SW 1271 (cell line): ENCODE results near the gene GRID1.

Experiments
- DNase-seq, 2 experiments: peaks; one replicate each; lab custom pipeline; 2025; lab: John Stamatoyannopoulos, UW

The GRID1 gene

DNA sequence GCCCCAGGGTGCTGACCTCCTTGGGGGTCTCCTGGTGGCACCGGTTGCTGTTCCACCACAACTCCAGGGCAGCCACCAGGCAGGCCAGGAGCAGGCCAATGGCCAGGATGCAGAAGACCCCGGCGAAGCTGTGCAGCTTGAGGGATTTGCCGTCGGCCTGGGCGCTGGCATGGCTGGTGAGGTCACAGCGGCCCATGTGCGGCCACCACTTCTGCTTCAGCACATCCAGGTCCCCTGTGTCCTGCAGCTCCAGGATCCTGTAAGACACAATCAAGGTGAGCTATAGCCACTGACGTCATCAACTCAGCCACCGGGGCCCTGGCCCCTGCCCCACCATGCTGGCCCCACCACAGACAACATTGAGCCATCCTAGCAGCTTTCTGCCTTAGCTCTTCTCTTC is 753.2 kb downstream of the GRID1 start:
- no peak for DNase-seq

DNA sequence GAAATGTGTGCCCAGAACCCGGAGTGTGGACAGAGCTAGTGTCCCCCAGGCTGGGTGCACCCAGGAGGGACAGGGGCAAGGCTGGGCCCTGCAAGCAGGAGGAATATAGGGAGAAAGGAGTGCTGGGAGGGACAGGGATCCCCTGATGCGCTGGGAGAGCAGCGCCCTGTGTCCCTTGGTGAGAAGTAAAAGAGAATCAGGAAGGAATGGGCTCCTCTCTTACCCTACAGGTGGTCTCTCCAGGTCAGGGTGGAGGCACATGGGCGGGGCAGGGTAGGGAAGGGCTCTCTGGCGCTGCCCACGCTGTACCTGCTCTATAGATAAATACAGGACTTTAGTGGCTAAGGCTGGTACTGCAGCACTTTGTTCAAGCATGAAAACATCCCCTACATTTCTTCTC is 753.8 kb downstream of the GRID1 start:
- DNase-seq, result no peak

DNA sequence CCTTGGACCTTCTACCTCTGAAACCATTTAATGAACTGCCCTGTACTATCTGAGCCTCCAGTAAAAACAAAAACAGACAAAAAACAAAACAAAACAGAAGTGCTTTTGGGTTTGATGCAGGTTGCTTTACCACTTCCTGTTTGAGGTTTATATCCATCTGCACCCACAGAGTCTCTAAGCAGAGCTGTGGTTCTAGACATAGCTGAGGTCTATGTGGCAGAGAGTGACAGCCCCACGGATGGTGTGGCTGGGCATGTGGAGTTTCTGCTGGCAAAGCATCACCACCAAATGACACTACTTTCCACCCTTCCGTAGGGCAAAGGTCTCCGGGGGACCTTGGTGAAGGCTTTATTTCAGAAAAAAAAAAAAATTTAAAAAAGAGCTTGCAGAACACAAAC is 754.2 kb downstream of the GRID1 start:
- DNase-seq, result no peak

DNA sequence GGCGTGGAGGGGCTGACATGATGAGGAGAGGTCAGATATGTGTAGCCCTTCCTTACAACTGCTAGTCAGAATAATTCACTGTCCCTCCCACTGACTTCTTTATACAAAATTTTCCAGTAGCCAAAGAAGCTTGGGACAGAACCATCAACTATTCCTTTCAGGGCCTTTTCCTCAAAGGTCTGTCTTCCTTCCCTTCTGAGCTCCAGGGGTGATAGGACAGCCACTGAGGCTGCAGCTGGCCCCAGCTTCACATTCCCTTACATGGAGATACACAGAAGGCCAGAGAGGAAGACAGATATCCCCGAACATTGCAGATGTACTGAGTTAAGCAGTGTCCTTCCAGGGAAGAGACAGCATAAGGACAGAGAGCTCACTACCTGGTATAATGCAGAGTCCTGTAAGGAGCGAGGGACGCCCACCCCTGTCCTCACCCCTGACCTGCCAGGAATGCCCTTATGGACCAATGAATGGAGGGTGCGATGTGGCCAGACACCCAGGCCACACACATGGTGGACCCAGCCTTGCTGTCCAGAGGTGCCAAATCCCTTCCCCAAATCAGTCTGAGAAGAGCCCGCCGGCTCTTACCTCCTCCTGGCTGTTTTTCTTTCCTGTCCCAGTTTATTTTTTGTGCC is 754.7 kb downstream of the GRID1 start:
- DNase-seq, result no peak

DNA sequence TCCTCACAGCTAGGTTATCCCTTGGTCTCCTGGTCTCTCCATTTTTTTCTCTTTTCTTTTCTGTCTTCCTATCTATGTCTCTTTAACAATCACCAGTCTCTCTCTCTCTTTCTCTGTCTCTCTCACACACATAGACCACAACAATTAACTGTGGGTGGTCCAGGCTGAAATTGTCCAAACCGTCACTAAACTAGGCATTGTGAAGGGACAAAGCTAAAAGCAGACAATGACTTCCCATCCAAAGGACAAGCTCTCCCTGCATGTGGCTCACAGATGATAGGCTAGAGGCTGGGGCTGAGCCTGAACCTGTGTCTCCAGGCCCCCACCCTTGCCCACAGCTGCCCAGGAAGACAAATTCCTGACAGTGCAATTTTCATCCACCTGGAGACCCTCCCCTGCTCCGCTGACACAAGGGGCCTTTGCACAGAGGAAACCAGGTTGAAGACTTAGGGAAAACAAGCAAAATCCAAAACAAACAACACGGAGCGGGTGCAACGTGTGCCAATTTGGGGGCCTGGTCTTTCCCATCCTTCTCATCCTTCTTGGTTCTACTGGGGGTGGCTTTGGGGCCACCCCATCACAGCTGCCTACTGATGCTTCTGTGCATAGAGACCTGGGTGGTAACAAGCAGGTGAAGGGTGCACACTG is 755.4 kb downstream of the GRID1 start:
- no peak for DNase-seq

DNA sequence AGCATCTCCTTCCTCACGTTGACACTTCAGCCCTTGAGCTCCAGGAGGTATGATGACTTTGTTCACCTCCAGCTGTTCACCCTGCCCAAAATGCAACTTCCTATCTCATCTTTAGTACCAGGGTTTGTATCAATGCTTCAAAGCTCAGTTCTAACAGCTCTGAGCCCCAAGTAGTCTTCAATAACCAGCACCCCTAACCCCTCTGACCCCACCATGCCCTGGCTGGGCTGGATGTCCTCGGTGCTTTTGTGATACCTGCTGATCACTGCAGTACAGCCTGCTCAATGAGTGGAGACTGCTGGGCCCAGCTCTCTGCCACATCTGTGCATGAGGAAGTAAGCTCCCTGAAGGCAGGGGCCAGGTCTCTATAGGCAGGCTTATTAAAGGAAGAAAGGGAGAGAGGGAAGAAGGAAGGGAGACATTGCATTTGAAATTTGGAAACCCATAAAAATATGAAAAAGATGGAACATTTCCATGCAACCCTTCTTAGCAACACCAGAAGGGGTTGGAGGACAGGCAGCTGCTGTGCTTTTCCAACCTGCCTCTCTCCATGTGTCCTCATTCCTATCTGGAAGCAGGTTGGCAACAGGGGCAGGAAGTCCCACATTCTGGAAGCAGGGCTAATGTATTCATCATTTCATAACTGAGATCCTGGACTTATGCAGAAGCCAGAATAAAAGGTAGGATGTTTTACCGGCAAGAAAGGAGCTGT is 756.1 kb downstream of the GRID1 start:
- no peak for DNase-seq

DNA sequence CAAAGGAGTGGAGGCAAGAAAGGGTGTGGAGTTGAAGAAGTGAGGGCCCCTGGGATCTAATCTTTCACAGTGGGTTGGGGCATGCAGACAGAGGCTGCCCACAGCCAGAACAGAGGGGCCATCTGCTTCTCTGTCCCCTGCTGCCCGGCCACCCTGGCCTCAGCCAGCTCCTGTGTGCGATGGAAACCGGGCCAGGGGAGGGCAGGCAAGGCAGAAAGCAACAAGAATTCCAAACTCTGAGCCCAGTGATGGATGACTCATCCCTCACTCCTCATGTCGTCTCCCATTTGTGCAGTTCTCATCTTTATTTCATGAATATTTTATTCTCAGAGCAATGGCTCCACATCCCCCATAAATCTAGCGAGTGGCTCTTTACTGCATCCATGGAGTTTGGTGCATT is 757.1 kb downstream of the GRID1 start:
- DNase-seq, result no peak

DNA sequence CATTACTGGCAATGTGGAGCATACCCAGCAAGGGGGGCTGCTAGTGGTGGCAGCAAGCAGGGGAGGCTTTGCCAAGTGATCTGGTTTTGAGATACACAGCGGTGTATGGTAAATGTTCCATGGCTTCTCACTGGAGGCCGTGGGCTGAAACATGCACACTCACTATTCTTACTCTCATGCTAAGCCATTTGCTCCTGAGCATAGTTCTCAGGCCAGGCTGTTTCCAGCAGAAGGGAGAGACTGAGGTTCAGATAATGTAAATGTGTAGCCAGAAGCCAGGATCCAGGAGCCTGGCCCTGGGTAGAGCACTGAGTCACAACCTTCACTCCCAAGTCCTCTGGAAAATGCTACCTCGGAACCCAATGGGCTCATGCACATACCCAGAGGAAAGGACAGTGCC is 757.9 kb downstream of the GRID1 start:
- no peak for DNase-seq

DNA sequence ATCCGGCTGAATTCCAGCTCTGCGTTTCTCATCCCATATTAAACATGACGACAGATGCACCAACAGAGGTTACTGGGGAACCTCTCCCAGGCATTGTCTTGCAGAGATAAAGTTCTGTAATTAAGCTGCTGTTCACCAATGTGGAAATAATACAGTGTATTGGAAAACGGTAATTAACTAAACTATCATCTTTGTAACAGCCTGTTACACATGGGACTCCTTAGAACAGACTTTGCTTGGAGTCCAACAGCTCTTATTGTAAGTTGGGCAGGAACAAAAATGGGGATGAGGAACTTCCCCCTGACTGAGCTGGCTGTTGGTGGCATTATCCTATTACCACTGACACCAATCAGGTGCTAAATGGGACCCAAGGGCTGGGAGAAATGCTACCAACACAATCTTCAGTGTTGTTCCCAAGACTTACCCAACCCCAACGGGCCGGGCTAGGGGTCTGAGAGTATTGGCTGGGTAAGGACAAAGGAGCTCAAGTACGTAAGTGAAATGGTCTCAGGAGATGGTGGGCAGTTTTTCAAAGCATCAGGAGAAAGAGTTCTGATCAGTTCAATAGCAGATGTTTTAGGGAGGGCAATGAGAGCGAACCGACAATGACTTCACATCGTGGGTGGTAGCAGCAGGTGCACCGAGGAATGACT is 759.4 kb downstream of the GRID1 start:
- no peak for DNase-seq

DNA sequence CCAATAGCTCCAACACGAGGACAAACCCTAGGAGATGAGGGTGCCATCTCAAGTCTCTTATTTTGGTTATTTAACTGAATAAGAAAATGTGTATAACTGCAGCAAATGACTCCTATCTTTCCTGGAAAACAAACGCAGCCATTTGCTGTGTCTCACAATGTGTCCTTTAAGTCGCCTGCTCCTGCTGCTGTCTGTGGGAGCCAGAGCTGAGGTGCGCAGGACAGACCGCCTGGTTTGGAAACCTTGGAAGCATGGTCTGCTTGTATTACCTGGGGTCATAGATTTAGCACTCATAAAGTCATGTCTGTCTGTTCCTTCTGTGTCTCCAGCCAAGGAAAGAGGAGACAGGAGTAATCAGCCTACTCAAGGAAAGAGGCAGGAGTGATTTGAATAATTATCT is 760.2 kb downstream of the GRID1 start:
- DNase-seq, result no peak

DNA sequence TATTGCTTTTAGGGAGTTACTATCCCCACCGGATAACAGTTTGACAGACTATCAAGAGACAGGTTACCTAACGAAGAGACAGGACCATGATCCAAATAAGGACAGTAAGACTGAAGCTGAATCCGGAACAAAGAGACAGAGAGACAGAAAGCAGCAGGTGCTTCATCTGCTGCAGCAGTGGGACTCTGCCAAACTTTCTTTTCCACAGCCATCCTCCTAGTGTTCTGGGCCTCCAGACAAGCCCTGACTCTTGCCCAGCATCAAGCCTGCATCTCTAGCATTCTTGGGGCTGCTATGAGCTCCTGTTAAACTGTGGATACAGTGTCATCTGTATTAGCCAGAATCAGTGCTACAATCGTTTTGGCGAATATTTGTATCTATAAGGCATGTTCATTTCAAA is 761.7 kb downstream of the GRID1 start:
- no peak for DNase-seq

DNA sequence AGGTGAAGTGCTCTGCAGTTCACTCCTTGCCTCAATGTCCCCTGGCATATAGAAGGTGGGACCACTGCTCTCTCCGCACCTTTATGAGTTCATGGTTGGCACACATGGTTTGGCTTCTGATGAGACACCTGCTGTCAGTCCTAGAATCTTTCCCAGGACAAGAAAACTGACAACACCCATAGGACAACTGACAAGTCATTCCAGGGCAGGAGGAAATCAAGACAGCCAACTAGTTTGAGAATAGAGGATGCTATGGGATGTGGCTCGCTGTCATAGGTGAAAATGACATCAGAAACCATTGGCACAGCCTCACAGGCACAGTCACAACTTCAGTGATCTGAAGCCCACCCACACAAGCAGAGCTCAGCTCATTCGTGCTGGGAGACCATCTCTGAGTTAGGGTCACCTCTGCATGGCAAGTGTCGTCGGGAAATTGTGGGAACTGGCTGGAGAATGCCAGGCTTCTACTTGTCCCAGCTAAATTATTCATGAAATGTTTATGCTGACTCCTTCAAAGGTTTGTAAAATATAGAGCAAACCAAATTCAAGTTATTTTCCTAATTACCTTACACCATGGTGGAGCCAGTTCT is 762.4 kb downstream of the GRID1 start:
- no peak for DNase-seq

DNA sequence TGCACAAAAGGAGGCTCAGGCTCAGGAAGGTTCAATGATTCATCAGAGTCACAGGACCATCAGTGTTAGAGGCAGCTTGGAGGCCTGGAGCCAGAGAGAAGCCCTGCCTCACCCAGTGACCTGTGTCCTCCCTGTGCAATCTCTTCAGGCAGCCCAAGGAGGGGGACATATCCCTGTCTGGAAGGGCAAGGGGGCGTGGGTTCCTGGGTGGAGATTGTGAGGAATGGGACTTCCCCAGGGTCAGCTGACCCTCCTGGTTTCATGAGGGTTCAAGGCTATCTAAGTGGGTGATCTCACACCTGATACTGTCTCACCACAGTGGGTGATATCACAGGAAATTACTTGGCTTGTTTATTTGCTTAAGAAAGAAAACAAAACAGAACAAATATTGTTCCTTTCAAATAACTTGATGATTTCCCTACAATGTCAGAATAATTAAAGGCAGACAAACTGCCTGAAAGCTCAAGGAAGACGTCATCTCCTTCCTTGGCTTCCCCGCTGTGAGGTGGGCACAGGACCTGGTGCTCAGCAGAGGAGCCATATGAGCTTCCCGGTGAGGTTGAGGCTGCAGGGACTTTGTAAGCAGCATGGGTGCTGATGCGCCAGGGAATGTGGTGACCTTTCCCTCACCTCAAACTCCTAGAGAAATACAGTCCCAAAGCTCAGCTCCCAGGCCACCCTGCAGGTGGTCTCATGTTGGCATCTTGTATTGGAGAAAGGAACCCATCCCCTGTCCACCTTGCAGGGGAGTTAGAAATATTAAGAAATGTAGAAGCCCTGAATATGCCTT is 763.2 kb downstream of the GRID1 start:
- DNase-seq, result no peak

DNA sequence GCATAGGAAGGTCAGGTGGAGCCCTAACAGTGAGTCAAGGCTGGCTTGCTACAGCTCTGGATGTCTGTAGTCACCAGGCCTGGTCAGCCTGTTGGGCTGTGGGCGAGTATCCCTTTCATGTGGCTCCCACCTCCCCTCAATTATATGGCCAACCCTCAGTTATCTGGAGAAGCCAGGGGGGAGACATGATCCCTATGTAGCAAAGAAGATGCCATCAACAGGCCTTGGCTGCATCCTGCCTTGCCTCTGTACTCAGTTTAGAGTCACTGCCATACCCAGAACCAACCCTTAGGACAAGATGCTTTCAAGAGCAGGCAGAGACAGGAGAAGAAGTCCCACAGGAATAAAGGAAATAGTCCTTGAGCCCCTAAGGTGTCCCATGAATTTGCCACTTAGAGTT is 763.9 kb downstream of the GRID1 start:
- DNase-seq, result no peak

DNA sequence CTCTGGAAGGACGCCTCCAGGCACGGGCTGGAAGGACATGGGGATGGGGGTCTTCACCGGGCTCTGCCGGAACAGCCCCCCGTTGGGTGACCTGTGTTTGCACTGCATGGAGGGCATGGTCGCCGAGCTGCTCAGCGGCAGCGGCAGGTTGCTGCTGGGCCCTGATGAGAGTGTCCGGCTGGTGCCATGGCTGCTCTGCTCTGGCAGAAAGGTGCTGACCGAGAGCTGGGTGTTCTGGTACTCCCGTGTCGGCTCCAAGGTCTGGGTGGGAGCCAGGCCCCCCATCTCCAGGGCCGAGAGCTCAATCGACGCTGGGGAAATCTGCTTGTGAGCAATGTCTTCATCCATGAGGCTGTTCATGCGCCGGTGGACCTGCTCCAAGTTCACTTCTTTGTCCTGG is 764.3 kb downstream of the GRID1 start:
- DNase-seq, result no peak

DNA sequence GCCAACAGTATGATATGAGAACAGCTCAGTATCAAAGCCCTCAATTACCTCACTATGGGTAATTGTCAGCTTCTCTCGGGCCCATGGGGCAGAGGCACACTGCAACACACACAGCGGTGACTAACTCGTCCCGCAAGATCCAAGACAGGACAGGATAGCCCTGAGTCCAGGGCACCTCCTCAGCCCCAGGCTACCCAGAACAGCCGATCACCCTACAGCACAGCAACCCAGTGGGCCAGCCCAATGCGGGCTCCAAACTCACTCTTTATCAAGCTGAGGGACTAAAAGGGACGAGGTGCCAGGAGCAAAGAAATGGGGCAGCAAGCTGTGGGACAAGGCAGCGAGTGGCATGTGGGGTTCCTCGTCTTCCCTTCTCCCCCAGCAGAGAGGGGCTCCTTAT is 765.1 kb downstream of the GRID1 start:
- no peak for DNase-seq

DNA sequence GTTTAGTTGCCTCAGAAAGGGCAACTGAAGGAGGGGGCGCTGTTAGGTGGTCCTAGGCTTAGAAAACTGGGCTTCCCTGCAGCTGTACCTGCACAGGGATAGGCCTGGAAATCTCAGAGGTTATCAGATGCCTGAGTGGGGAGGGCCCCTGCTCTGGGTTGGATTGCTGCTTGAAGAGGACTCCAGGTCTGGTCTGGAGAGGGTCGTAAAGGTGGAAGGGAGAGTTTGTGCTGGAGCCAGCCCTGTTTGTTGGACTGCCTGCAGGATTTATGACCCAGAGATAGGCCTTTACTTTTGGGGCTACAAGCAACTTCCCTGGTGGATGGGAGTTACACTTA is 765.9 kb downstream of the GRID1 start:
- no peak for DNase-seq

DNA sequence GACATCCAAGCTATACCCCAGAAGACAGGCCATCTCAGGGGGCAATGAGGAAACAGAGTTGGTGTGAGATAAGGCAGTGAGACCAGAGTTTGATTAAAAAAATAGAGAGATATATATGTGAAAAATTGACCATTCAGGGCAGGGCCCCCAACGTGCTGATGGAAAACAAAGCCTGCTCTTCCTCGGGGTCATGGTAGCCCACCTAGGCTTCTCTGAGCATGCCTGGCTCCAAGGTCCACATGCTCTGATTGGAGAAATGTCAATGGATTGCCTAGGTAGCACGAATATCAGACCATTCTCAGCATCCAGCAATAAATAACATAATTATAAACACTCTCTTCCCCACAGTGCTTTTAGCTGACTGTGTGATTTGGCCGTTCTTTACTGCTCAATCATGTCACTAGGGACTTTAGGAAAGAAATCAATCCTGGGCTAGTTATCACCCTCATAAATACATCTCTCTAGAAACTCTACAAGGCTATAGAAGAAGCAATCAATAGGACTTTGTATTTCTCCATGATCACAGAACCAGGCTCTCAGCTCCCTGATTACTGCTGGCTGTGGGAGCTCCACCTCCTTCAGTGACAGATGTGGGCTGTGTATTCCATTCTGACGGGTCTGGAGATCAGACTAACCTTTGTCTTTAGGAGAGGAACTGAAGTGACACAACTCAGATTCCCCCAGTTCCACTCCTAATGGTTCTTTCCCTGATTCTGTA is 766.4 kb downstream of the GRID1 start:
- no peak for DNase-seq

DNA sequence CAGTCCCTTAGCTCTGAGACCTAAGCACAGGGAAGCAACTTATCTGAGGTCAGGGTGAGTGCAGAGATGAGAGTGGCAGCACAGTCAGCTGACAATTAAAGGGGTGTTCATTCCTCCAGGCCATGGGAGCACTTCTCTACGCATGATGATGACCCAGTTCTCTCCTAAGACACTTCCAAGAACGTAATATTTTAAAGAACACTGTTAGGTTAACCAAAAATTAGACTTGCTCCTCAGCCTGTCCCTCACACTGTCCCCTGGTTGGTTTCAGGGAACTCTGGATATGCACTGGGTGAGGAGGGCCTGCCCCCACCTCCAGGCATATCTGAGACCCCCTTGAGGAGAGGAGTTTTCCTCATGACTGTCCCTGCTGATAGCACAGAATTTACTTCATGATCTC is 767.5 kb downstream of the GRID1 start:
- DNase-seq, result no peak

DNA sequence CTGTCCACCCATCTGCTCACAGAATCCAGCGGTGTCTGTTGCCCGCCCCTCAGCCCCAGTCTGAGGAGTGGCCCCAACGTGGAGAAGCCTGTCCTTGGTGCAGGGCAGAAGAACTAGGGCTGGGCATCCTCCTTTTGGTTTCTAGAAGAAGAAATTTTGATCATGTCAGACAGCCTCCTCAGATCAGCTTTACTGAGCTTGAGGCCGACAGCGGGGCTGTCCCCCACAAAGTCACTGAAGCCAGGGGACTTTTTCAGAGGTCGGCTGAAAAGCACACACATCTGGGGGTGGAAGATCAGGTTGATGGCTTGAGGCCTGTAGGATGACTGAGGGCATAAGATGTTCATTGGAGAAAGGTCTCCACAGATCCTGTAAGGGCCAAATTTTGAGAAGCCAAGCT is 767.9 kb downstream of the GRID1 start:
- no peak for DNase-seq

DNA sequence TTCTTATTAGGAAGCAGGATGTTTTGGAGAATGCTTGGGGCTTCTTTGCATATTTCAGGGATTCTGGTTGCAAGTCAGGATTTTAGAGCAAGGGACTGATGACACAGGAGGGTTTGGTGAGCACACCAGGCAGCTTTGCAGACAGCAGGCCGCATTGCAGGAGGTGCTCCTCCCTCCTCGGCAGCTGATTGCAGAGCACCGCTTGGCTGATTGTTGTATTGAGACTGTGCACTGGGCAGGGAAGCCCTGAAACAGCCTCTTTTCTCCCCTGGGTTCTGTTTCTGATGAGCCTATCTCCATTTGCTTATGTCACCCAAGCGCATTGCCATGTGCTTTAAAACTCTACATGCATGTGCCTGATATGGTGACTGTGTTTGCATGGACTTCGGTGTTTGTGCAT is 769.6 kb downstream of the GRID1 start:
- no peak for DNase-seq
